H9 (cell line): ENCODE data around the gene ARID3C. TPM values are rescaled to one million over a fixed set of nuclear protein-coding genes. Genes with fewer than 3 reads are reported as not detected.

Experiments used
- DNase-seq: peaks from one replicate; pipeline ENCODE4 v3.0.0-alpha.2; 2017
- H2AFZ ChIP-seq: one replicate; pipeline ENCODE4 v1.6.1; 2013; ENCODE audit warnings: mild to moderate bottlenecking, low read length, control low read depth, moderate library complexity
- H2AK5ac ChIP-seq: 2 replicates; pipeline ENCODE4 v1.6.1; 2013; ENCODE audit warnings: low read length, control low read depth, mixed read lengths; ENCODE audit not compliant: insufficient read length
- H2BK120ac ChIP-seq: one replicate; pipeline ENCODE4 v1.6.1; 2013; ENCODE audit warnings: low read depth, mild to moderate bottlenecking, low read length, control low read depth, inconsistent platforms; ENCODE audit not compliant: poor library complexity, severe bottlenecking
- H2BK12ac ChIP-seq: 2 replicates; pipeline ENCODE4 v1.6.1; 2013; ENCODE audit warnings: low read length, control low read depth, mixed read lengths, low read depth; ENCODE audit not compliant: insufficient read length
- H2BK15ac ChIP-seq: 2 replicates; pipeline ENCODE4 v1.6.1; 2013; ENCODE audit warnings: low read depth, low read length, control low read depth
- H2BK20ac ChIP-seq: one replicate; pipeline ENCODE4 v1.6.1; 2013; ENCODE audit warnings: low read depth, mild to moderate bottlenecking, low read length, control low read depth, inconsistent platforms; ENCODE audit not compliant: poor library complexity, severe bottlenecking
- H2BK5ac ChIP-seq: 2 replicates; pipeline ENCODE4 v1.6.1; 2013; ENCODE audit warnings: low read length, control low read depth, mixed read lengths; ENCODE audit not compliant: insufficient read length
- H3K14ac ChIP-seq: 2 replicates; pipeline ENCODE4 v1.6.1; 2013; ENCODE audit warnings: low read length, control low read depth; ENCODE audit not compliant: insufficient read depth
- H3K18ac ChIP-seq: 2 replicates; pipeline ENCODE4 v1.6.1; 2013; ENCODE audit warnings: low read depth, mild to moderate bottlenecking, mixed read lengths, low read length, control low read depth; ENCODE audit not compliant: insufficient read length
- H3K23ac ChIP-seq: 2 replicates; pipeline ENCODE4 v1.6.1; 2013; ENCODE audit warnings: low read length, control low read depth, mixed read lengths, low read depth; ENCODE audit not compliant: insufficient read length
- H3K23me2 ChIP-seq: 2 replicates; pipeline ENCODE4 v1.6.1; 2013; ENCODE audit warnings: low read depth, mild to moderate bottlenecking, mixed read lengths, low read length, control low read depth; ENCODE audit not compliant: insufficient read length, poor library complexity, severe bottlenecking
- H3K27ac ChIP-seq: 2 replicates; pipeline ENCODE4 v1.5.1; 2013; ENCODE audit warnings: low read length, control low read depth, mixed read lengths, low read depth; ENCODE audit not compliant: insufficient read length
- H3K27me3 ChIP-seq: 2 replicates; pipeline ENCODE4 v1.6.1; 2013; ENCODE audit warnings: low read length, control low read depth, inconsistent platforms; ENCODE audit not compliant: insufficient read depth
- H3K4ac ChIP-seq: 2 replicates; pipeline ENCODE4 v1.6.1; 2013; ENCODE audit warnings: low read depth, mild to moderate bottlenecking, control low read depth, inconsistent platforms, low read length, moderate library complexity
- H3K4me1 ChIP-seq: 2 replicates; pipeline ENCODE4 v1.6.1; 2013; ENCODE audit warnings: low read length, control low read depth, inconsistent platforms; ENCODE audit not compliant: insufficient read depth
- H3K4me2 ChIP-seq: 2 replicates; pipeline ENCODE4 v1.6.1; 2013; ENCODE audit warnings: low read length, control low read depth, mixed read lengths; ENCODE audit not compliant: insufficient read length, insufficient read depth
- H3K56ac ChIP-seq: 2 replicates; pipeline ENCODE4 v1.6.1; 2013; ENCODE audit warnings: low read depth, mild to moderate bottlenecking, mixed read lengths, low read length, control low read depth; ENCODE audit not compliant: insufficient read length
- H3K79me1 ChIP-seq: 2 replicates; pipeline ENCODE4 v1.6.1; 2013; ENCODE audit warnings: low read depth, mild to moderate bottlenecking, moderate library complexity, low read length, control low read depth, inconsistent platforms; ENCODE audit not compliant: insufficient read depth, poor library complexity, severe bottlenecking
- H3K79me2 ChIP-seq: 2 replicates; pipeline ENCODE4 v1.6.1; 2013; ENCODE audit warnings: low read length, control low read depth, inconsistent platforms; ENCODE audit not compliant: insufficient read depth
- H3K9ac ChIP-seq: 2 replicates; pipeline ENCODE4 v1.6.1; 2013; ENCODE audit warnings: low read length, control low read depth, mixed read lengths; ENCODE audit not compliant: insufficient read length; ENCODE audit errors: extremely low read depth
- H3K9me3 ChIP-seq: one replicate; pipeline ENCODE4 v1.6.1; 2013; ENCODE audit warnings: low read depth, low read length, inconsistent platforms; ENCODE audit not compliant: control insufficient read depth
- H3T11ph ChIP-seq: one replicate; pipeline ENCODE4 v1.6.1; 2013; ENCODE audit warnings: mild to moderate bottlenecking, low read length, control low read depth, inconsistent platforms
- H4K20me1 ChIP-seq: one replicate; pipeline ENCODE4 v1.6.1; 2013; ENCODE audit not compliant: control insufficient read depth, insufficient read length, insufficient read depth
- H4K5ac ChIP-seq: 2 replicates; pipeline ENCODE4 v1.6.1; 2013; ENCODE audit warnings: low read depth, mild to moderate bottlenecking, mixed read lengths, low read length, control low read depth; ENCODE audit not compliant: insufficient read length
- H4K8ac ChIP-seq: replicated peaks from 2 replicates; pipeline ENCODE4 v1.6.1; 2013; ENCODE audit warnings: low read length, control low read depth, mixed read lengths, low read depth; ENCODE audit not compliant: insufficient read length
- H4K91ac ChIP-seq: 2 replicates; pipeline ENCODE4 v1.6.1; 2013; ENCODE audit warnings: low read depth, mild to moderate bottlenecking, moderate library complexity, mixed read lengths, low read length, control low read depth; ENCODE audit not compliant: insufficient read length
- H3K27ac Mint-ChIP-seq, 3 experiments: 2 replicates in 2 of 3; 3 replicates in 1 of 3; pipeline ENCODE4 v1.8.0; 2020 to 2021; ENCODE audit warnings: mixed read lengths in 3 of 3, mild to moderate bottlenecking in 1 of 3, moderate library complexity in 1 of 3
- H3K27me3 Mint-ChIP-seq: 2 replicates; pipeline ENCODE4 v1.8.0; 2021; ENCODE audit warnings: low read depth, mild to moderate bottlenecking, moderate library complexity, mixed read lengths
- H3K36me3 Mint-ChIP-seq, 3 experiments: 2 replicates in 2 of 3; 3 replicates in 1 of 3; pipeline ENCODE4 v1.8.0; 2020 to 2021; ENCODE audit warnings: low read depth in 3 of 3, mixed read lengths in 3 of 3; ENCODE audit not compliant: insufficient read depth in 1 of 3
- H3K4me1 Mint-ChIP-seq, 2 experiments: 2 replicates each; pipeline ENCODE4 v1.8.0; 2020; ENCODE audit warnings: mixed read lengths in 2 of 2
- H3K4me3 Mint-ChIP-seq, 2 experiments: 2 replicates in 1 of 2; 3 replicates in 1 of 2; pipeline ENCODE4 v1.8.0; 2020 to 2021; ENCODE audit warnings: mild to moderate bottlenecking in 2 of 2, mixed read lengths in 2 of 2, moderate library complexity in 1 of 2
- H3K9me3 Mint-ChIP-seq, 2 experiments: 2 replicates in 1 of 2; 3 replicates in 1 of 2; pipeline ENCODE4 v1.8.0; 2020; ENCODE audit warnings: mild to moderate bottlenecking in 2 of 2, mixed read lengths in 2 of 2, moderate library complexity in 1 of 2
- CTCF ChIP-seq: fragments of 200-600 bp; sonication (generic); conservative IDR thresholded peaks from 3 replicates; pipeline ENCODE4 v1.8.0; 2021; ENCODE audit warnings: antibody characterized with exemption, mild to moderate bottlenecking
- WGBS: extraction: QIAGEN DNeasy Blood & Tissue Kit; methylation state at CpG from one replicate; pipeline ENCODE4 v1.1.7; 2013; ENCODE audit warnings: missing lambda C conversion rate, low lambda C conversion rate, mixed read lengths; ENCODE audit not compliant: insufficient read length; ENCODE audit errors: extremely low coverage; 5-methylcytosine and 5-hydroxymethylcytosine counted together
- total RNA-seq: library from RNA; stranded (reverse); gene quantifications from 2 replicates; pipeline ENCODE4 v1.2.1, GENCODE V29; 2021

The ARID3C gene
- total RNA-seq, 1 experiment from 2014 or later, result not detected

GRCh38 chr9:34578241-34579103 lies 50.4 kb downstream of the ARID3C start:
- no peak overlapping the region for H3K9ac ChIP-seq
- H3K4me1 ChIP-seq, result peaks cover 12% of the 10 kb centered on the region

More at GRCh38 chr9:34578241-34579103, 50.4 kb downstream of the ARID3C start:
- no peaks in the 10 kb centered on the region for H3K36me3 Mint-ChIP-seq
- WGBS, result no CpG with 5 or more reads among the region's 28 CpGs
- Histone ChIP-seq H3K56ac (no peak overlapping the region), H4K8ac (no peak overlapping the region), H3T11ph (no peak overlapping the region), H2AFZ (no peak overlapping the region), H3K27ac (no peak overlapping the region), H2AK5ac (no peak overlapping the region), H4K91ac (no peak overlapping the region), H2BK120ac (no peak overlapping the region), H3K9me3 (no peaks in the 10 kb centered on the region), H3K23me2 (peaks cover 7% of the 10 kb centered on the region), H2BK5ac (no peak overlapping the region), H4K5ac (no peak overlapping the region), H4K20me1 (no peaks in the 10 kb centered on the region), H2BK20ac (no peak overlapping the region), H3K27me3 (peaks cover 22% of the 10 kb centered on the region), H2BK15ac (no peak overlapping the region), H2BK12ac (no peak overlapping the region), H3K23ac (no peak overlapping the region), H3K18ac (no peak overlapping the region), H3K79me1 (no peaks in the 10 kb centered on the region), H3K79me2 (no peaks in the 10 kb centered on the region), H3K4ac (no peak overlapping the region), H3K14ac (no peak overlapping the region), H3K4me2 (peak overlapping the region; percentile 58)
- no peak overlapping the region for H3K27ac Mint-ChIP-seq
- H3K4me3 Mint-ChIP-seq, result peak overlapping the region; percentile 54 to 76
- H3K9me3 Mint-ChIP-seq, result peaks cover 0 to 5% of the 10 kb centered on the region in 2 experiments; a peak in 1 of 5 replicates
- peak; percentile 19; the same call in 1 of the 3 replicates for TF ChIP-seq CTCF
- H3K27me3 Mint-ChIP-seq, result peaks cover 84% of the 10 kb centered on the region
- DNase-seq, result peak; percentile 67
- peaks cover 48 to 62% of the 10 kb centered on the region in 2 experiments for H3K4me1 Mint-ChIP-seq
